ENCODE results near the gene METTL23. TPM values are rescaled to one million over a fixed set of nuclear protein-coding genes. Genes with fewer than 3 reads are reported as not detected.

METTL23 gene
- total RNA-seq, 1 experiment from 2014 or later, result 57.8 TPM

GRCh38 chr17:76775021-76775600 is 48.5 kb downstream of the METTL23 start:
- RAD21 ChIA-PET (ENCODE audit: low non-redundant PET in 1 of 2, low total read pairs in 2 of 2, uncharacterized antibody in 2 of 2, unreplicated experiment in 2 of 2), result no interaction called here
- TF ChIP-seq SIN3A (IDR thresholded peaks at IDR 0.05; ENCODE audit: low read depth), result no peak
- TF ChIP-seq POLR2A (IDR thresholded peaks at IDR 0.05; ENCODE audit: borderline replicate concordance, extremely low read depth, insufficient read depth, insufficient read length), result no peak
- TF ChIP-seq ZBTB33 (IDR thresholded peaks at IDR 0.05; ENCODE audit: extremely low read depth, insufficient replicate concordance, low read length), result no peak
- TF ChIP-seq MAX (IDR thresholded peaks at IDR 0.05), result no peak
- TF ChIP-seq, protein P1, sequence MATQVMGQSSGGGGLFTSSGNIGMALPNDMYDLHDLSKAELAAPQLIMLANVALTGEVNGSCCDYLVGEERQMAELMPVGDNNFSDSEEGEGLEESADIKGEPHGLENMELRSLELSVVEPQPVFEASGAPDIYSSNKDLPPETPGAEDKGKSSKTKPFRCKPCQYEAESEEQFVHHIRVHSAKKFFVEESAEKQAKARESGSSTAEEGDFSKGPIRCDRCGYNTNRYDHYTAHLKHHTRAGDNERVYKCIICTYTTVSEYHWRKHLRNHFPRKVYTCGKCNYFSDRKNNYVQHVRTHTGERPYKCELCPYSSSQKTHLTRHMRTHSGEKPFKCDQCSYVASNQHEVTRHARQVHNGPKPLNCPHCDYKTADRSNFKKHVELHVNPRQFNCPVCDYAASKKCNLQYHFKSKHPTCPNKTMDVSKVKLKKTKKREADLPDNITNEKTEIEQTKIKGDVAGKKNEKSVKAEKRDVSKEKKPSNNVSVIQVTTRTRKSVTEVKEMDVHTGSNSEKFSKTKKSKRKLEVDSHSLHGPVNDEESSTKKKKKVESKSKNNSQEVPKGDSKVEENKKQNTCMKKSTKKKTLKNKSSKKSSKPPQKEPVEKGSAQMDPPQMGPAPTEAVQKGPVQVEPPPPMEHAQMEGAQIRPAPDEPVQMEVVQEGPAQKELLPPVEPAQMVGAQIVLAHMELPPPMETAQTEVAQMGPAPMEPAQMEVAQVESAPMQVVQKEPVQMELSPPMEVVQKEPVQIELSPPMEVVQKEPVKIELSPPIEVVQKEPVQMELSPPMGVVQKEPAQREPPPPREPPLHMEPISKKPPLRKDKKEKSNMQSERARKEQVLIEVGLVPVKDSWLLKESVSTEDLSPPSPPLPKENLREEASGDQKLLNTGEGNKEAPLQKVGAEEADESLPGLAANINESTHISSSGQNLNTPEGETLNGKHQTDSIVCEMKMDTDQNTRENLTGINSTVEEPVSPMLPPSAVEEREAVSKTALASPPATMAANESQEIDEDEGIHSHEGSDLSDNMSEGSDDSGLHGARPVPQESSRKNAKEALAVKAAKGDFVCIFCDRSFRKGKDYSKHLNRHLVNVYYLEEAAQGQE (IDR thresholded peaks at IDR 0.05; ENCODE audit: low read depth), result no peak
- no peak for TF ChIP-seq CTCF (IDR thresholded peaks at IDR 0.05 in 2 of 3, conservative IDR thresholded peaks at IDR 0.05 in 1 of 3; ENCODE audit: borderline replicate concordance in 1 of 3, insufficient read depth in 1 of 3, low read depth in 2 of 3, low read length in 2 of 3)
- TF ChIP-seq TCF7L2 (IDR thresholded peaks at IDR 0.05; ENCODE audit: borderline replicate concordance, extremely low read depth, insufficient read depth, insufficient read length), result no peak
- no peak for TF ChIP-seq SP1 (IDR thresholded peaks at IDR 0.05; ENCODE audit: low read depth)
- TF ChIP-seq EGR1 (IDR thresholded peaks at IDR 0.05; ENCODE audit: low read depth), result no peak
- TF ChIP-seq RAD21 (IDR thresholded peaks at IDR 0.05; ENCODE audit: low read depth), result no peak
- TF ChIP-seq YY1 (IDR thresholded peaks at IDR 0.05; ENCODE audit: extremely low read depth, insufficient replicate concordance, low read depth, low read length), result no peak
- TF ChIP-seq SRF (IDR thresholded peaks at IDR 0.05; ENCODE audit: low read depth), result no peak
- no peak for TF ChIP-seq CBX3 (IDR thresholded peaks at IDR 0.05; ENCODE audit: low read depth)
- TF ChIP-seq ELF1 (IDR thresholded peaks at IDR 0.05; ENCODE audit: borderline replicate concordance, low read depth), result no peak
- no peak for TF ChIP-seq EZH2phosphoT487 (IDR thresholded peaks at IDR 0.05; ENCODE audit: borderline replicate concordance)
- TF ChIP-seq ZFX (IDR thresholded peaks at IDR 0.05), result no peak
- no peak for TF ChIP-seq JUND (IDR thresholded peaks at IDR 0.05)
- TF ChIP-seq POLR2AphosphoS5 (IDR thresholded peaks at IDR 0.05; ENCODE audit: low read depth, low read length), result no peak
- no peak for TF ChIP-seq FOSL1 (IDR thresholded peaks at IDR 0.05; ENCODE audit: low read depth)
- Histone ChIP-seq H2AFZ (ENCODE audit: low read depth, low read length, poor library complexity, severe bottlenecking) (no peak overlapping the region), H3K4me3 (replicated peaks in 1 of 2; ENCODE audit: low read depth in 1 of 2, low read length in 2 of 2) (no peak overlapping the region), H3K27me3 (ENCODE audit: insufficient read depth, low read length) (no peaks in the 10 kb centered on the region), H3K9me2 (ENCODE audit: insufficient read depth) (no peaks in the 10 kb centered on the region), H3K9ac (ENCODE audit: low read length) (no peak overlapping the region), H4K20me1 (ENCODE audit: insufficient read depth) (no peaks in the 10 kb centered on the region), H3K9me3 (ENCODE audit: control insufficient read depth in 1 of 2, insufficient read depth in 1 of 2, low read depth in 1 of 2, low read length in 2 of 2) (no peaks in the 10 kb centered on the region), H3K79me2 (ENCODE audit: insufficient read depth, low read length) (no peaks in the 10 kb centered on the region), H3K27ac (ENCODE audit: low read depth, low read length) (no peak overlapping the region), H3K4me2 (ENCODE audit: low read length) (no peak overlapping the region), H3K36me3 (ENCODE audit: control insufficient read depth in 1 of 2, insufficient read depth in 2 of 2, low read length in 2 of 2) (0 out of 4 replicates have a peak, but pooled peaks cover 0 to 4% of the 10 kb centered on the region in 2 experiments), H3K4me1 (ENCODE audit: control insufficient read depth in 1 of 2, insufficient read depth in 2 of 2, low read length in 2 of 2) (peaks cover 24 to 32% of the 10 kb centered on the region in 2 experiments)
- DNase-seq (ENCODE audit: low read depth, low spot score) (no peak), ATAC-seq (no peak)
- CTCF ChIA-PET, result no interaction called here
- intact Hi-C loops (cut with micrococcal nuclease), result no loop called here
- POLR2A ChIA-PET, result no interaction called here
- BruUV-seq (replicated peaks), result no TSS peak

All from HCT116 (cell line).